Limb (tissue), 2 donors: Measurements from ENCODE around the gene USH1C.
A peak's percentile ranks its signal among the peaks of the same experiment; 100 is the strongest.

ENCODE experiments used
- DNase-seq, 2 donors: peaks; one replicate each; pipeline ENCODE4 v3.0.0-alpha.2; 2016; ENCODE audit errors: extremely low spot score in 2 of 2

USH1C gene

GRCh38 chr11:17507773-17508172 is 36.4 kb downstream of the USH1C start:
- no peak for DNase-seq

- DNase-seq: no peak
Measured at GRCh38 chr11:17506942-17507341, 37.3 kb downstream of the USH1C start.

- no peak for DNase-seq
Measured at GRCh38 chr11:17506314-17506713, 37.9 kb downstream of the USH1C start.

- no peak for DNase-seq
Measured at GRCh38 chr11:17505146-17505545, 39.1 kb downstream of the USH1C start.

GRCh38 chr11:17504330-17505107 is 39.7 kb downstream of the USH1C start:
- DNase-seq: peak; percentile 38 to 84

- DNase-seq: no peak
Measured at GRCh38 chr11:17502630-17503029, 41.6 kb downstream of the USH1C start.

- no peak for DNase-seq
Measured at GRCh38 chr11:17500673-17501072, 43.5 kb downstream of the USH1C start.

GRCh38 chr11:17498475-17498874 is 45.7 kb downstream of the USH1C start:
- no peak for DNase-seq

- DNase-seq: no peak
Measured at GRCh38 chr11:17498058-17498457, 46.2 kb downstream of the USH1C start.

- no peak for DNase-seq
Measured at GRCh38 chr11:17496406-17496805, 47.8 kb downstream of the USH1C start.

- no peak for DNase-seq
Measured at GRCh38 chr11:17494019-17494418, 50.2 kb downstream of the USH1C start.

- no peak for DNase-seq
Measured at GRCh38 chr11:17490938-17491337, 53.3 kb downstream of the USH1C start.

GRCh38 chr11:17490232-17490631 is 54.0 kb downstream of the USH1C start:
- DNase-seq: no peak

- no peak for DNase-seq
Measured at GRCh38 chr11:17489751-17490150, 54.5 kb downstream of the USH1C start.

GRCh38 chr11:17488563-17488962 is 55.7 kb downstream of the USH1C start:
- no peak for DNase-seq

- no peak for DNase-seq
Measured at GRCh38 chr11:17486646-17487045, 57.6 kb downstream of the USH1C start.

- DNase-seq: no peak
Measured at GRCh38 chr11:17483505-17483904, 60.7 kb downstream of the USH1C start.

- DNase-seq: no peak
Measured at GRCh38 chr11:17481905-17482304, 62.3 kb downstream of the USH1C start.

- DNase-seq: peak in 1 of 2 donors; percentile 72
Measured at GRCh38 chr11:17479284-17480214, 64.7 kb downstream of the USH1C start.

GRCh38 chr11:17478070-17478469 is 66.1 kb downstream of the USH1C start:
- no peak for DNase-seq

- no peak for DNase-seq
Measured at GRCh38 chr11:17477361-17477760, 66.9 kb downstream of the USH1C start.

- DNase-seq: no peak
Measured at GRCh38 chr11:17477084-17477333, 67.2 kb downstream of the USH1C start.
